ENCODE measurements around the gene MYO10.
A peak's percentile ranks its signal among the peaks of the same experiment; 100 is the strongest.

Gene MYO10

DNA sequence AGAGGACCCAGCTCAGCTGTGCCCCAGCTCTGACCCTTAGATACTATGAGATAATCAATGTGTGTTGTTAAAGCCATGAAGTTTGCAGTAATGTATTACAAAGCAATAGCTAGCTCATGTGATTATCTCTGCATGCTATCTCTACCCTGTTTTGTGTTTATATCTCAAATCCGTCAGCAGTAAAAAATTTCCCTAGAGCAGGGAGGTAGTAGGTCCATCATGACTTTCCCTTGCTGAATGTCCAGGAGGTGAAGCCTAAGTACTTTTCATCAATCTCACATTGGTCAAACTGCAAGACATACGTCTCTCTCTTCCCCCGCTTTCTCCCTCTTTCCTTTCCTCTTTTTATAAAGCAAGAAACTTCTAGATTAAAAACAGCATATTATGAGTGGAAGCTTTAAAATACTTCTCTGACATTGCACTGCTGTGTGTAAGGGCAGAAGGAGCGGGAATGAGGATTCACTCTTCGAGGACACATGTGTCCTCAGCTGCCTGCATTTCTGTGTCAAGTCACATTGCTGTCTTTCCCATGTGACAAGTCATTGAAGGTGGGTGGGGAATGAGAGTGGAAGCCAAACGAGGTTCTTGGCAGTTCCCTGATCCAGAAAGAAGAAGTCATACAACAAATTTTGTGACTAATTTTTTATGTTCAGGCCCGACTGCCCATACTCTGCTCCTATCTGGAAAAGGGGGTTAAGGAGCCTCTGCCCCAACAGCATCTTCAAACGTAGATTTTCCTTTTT is 226.2 kb downstream of the MYO10 start:
- no peak for DNase-seq (ENCODE audit: low read depth in 2 of 2)

- no peak for DNase-seq (ENCODE audit: low read depth in 2 of 2)
These were observed 228.3 kb downstream of the MYO10 start for GRCh38 chr5:16707869-16708192.

GRCh38 chr5:16707168-16707868 is 228.8 kb downstream of the MYO10 start:
- DNase-seq (ENCODE audit: low read depth in 2 of 2), result no peak

DNA sequence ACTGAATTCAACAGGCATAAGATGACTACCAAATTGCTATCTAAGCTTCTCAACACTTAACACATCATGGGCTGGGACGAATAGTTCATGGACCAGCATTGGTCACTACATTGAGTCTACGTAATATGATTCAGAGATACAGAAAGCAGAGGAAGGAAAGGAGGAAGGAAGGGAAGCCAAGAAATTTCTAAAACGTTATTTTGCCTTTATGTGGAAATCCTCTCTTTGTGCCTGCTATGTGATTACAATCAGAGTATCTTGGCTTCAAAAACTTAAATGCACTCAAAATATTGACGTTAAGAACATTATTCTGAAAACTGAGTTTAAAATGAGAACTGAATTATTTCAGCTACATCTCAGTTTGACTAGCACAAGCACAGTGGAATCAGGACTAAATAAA is 231.1 kb downstream of the MYO10 start:
- no peak for DNase-seq (ENCODE audit: low read depth in 2 of 2)

- DNase-seq (ENCODE audit: low read depth in 2 of 2), result no peak
These were observed 233.1 kb downstream of the MYO10 start for GRCh38 chr5:16702964-16703363.

DNA sequence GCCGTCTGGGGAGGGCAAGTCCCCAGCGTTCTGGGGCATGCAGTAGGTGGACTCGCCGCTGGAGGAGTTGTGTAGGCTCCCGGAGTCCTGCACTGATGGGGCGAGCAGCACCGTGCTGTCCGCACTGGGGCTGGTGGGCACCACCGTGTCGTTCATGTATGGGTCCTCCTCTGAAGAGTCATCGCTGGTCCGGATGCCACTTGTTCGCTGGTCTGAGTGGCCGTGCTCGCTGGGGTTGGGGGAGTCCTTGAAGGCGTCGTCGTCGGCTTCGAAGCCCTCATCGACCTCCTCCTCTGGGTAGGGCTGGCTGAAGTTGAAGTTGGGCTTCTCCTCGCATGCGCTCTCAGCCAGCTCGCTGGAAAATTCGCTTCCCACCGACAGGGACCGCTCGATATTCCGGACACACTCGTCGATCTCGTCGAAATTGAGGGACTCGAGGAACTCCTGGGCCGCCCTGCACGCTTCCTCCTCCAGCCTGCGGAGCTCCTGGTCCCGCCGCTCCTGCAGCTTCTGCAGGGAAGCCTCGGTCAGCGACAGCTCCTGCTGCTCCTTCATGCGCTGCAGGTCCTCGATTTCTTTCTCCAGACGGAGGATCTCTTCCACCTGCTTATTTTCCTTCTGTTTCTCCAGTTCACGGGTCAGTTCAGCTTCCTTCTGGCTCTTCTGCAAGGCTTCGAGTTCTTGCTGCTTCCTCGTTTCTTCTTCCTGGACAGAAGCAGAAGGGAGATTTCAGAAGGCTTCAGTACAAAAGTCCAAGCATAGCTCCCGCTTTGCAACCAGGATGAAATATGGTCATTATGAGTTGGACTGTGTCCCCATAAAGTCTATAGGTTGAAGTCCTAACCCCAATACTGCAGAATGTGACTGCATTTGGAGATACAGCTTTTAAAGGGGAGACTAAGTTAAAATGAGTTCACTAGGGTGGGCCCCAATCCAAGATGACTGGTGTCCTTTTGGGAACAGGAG is 234.7 kb downstream of the MYO10 start:
- DNase-seq (ENCODE audit: low read depth in 2 of 2), result no peak

DNA sequence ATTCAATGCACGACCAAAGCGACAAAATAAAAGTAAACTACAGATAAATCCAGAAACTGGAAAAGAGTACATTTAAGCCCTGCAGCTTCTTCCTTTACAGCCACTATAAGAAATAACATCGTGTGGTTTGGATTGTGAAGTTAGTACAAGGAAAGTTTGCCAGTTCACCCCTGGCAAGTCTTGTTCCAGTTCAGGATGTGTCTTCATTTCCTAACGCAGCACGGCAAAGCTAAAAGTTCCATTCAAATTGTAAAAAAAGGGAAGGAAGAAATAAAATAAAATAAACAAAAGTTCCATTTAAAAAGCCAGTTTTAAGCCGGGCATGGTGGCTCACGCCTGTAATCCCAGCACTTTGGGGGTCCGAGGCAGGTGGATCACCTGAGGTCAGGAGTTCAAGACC is 236.0 kb downstream of the MYO10 start:
- no peak for DNase-seq (ENCODE audit: low read depth in 2 of 2)

- DNase-seq (ENCODE audit: low read depth in 2 of 2), result no peak
These were observed 240.3 kb downstream of the MYO10 start for GRCh38 chr5:16695779-16696178.

DNA sequence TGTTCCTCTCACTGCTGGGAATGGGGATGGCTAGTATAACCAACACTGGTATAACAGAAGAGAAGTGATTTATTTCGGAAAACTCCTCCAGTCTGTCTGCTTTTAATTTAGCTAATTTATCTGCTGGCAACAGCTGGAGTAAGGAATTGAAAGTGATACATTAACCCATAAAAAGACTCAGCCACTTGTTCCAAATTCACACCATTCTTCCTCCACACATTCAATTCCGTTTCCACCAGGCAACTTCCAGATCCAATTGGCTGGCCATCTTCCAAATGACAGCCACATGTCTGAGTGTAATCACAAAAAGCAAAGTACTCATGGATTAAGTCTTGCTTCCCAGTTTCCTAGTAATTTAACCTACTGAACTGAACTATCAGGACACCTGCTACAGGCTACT is 242.2 kb downstream of the MYO10 start:
- DNase-seq (ENCODE audit: low read depth in 2 of 2), result no peak

DNA sequence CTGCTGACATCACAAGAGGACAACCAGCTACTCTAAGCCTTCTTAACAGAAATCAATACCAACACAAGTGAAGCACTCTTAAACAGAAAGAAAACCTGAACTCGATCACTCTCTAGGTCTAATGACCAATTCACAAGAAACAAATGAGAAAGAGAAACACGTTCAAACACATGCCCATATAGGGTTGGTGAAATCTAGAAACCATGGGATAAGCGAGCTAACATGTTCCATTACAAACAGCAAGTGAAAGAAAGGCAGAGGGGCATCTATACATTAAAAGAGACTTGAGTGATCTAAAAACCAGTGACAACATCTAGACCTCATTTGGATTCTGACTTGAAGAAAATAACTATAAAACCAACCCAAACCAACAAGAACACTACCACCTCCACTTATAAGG is 244.4 kb downstream of the MYO10 start:
- DNase-seq (ENCODE audit: low read depth in 2 of 2), result no peak

GRCh38 chr5:16690243-16690852 is 245.7 kb downstream of the MYO10 start:
- DNase-seq (ENCODE audit: low read depth in 2 of 2), result peak in 1 of 2 donors; percentile 11

- DNase-seq (ENCODE audit: low read depth in 2 of 2), result no peak
These were observed 248.2 kb downstream of the MYO10 start for GRCh38 chr5:16687898-16688297.

DNA sequence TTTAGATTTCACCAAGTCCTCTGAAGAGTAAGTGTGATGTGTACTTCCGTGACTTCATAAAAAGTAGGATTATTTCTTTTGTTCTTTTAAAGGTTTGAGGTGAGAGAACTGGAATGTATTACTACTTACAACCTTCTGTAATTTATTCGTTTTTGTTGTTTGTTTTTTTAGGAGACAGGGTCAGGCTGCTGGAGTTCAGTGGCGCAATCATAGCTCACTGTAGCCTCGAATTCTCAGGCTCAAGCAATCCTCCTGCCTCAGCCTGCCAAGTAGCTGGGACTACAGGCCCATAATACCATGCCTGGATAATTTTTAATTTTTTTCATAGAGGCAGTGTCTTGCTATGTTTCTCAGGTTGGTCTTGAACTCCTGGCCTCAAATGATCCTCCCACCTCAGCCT is 251.0 kb downstream of the MYO10 start:
- no peak for DNase-seq (ENCODE audit: low read depth in 2 of 2)

GRCh38 chr5:16681876-16682275 is 254.2 kb downstream of the MYO10 start:
- DNase-seq (ENCODE audit: low read depth in 2 of 2), result no peak

- no peak for DNase-seq (ENCODE audit: low read depth in 2 of 2)
These were observed 256.2 kb downstream of the MYO10 start for GRCh38 chr5:16679863-16680262.

GRCh38 chr5:16679190-16679589 is 256.9 kb downstream of the MYO10 start:
- DNase-seq (ENCODE audit: low read depth in 2 of 2), result no peak

DNA sequence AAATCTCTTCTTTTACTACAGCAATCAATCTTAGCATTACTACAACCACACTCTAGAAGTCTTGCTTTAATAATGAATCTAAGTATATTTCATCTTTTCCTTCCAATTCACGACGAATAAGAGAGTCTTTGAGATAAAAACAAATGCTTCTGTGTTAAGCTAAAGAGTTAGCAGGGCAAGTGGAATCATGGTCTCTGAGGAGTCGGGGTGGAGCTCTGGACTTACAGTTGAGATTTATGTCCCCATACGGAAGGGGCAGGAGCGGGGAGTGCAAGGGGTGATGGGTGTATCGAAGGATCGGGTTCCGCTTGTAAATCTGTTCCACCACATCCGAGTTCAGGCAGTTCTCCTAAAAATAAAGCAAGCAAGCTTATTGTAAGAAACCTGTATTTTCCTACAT is 260.3 kb downstream of the MYO10 start:
- DNase-seq (ENCODE audit: low read depth in 2 of 2), result no peak

- DNase-seq (ENCODE audit: low read depth in 2 of 2), result no peak
These were observed 261.3 kb downstream of the MYO10 start for GRCh38 chr5:16674750-16675149.

DNA sequence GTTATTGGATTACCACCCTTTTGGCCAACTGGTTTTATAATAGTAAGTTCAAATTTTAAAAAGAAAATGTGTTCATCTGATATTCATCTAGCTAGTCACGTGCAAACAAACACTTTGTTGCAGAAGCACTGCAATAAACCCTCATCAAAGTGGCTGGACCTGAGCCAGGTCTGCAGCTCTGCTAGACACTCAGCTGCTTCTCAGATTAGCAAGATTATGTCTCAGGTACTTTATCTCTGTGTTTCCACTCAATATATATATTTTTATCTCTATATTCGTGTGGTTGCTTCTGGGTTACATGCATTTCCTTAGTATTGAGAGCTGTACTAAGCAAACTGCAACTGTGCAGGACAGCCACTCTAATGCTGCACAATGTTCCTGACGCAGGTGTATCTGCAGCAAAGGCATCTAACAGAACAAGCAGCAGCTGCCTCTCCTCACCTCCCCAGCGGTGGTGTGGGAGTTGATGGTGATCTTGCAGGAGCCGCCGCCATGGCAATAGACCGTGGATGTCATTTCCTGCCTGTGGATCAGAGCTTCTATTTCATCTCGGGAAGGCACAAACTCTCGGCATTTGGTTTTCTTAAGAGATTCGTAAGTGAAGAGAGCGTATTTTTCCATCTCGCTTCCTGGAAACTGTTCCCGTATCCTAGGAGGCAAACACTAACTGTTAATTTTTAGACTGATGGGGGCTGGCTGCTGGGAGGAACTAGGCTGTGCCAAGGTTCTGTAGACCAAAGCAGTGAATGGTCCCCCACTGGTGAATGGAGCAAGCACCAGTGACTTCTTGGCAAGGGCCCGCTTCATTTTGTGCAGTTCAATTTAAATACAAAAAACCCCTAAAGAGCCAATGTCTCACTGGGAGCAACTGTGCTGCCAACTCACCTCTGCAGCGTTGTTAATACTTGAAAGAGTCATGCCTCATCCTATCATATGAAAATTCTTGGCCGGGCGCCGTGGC is 262.6 kb downstream of the MYO10 start:
- DNase-seq (ENCODE audit: low read depth in 2 of 2), result peak in 1 of 2 donors; percentile 9

- DNase-seq (ENCODE audit: low read depth in 2 of 2), result no peak
These were observed 264.9 kb downstream of the MYO10 start for GRCh38 chr5:16671208-16671607.

DNA sequence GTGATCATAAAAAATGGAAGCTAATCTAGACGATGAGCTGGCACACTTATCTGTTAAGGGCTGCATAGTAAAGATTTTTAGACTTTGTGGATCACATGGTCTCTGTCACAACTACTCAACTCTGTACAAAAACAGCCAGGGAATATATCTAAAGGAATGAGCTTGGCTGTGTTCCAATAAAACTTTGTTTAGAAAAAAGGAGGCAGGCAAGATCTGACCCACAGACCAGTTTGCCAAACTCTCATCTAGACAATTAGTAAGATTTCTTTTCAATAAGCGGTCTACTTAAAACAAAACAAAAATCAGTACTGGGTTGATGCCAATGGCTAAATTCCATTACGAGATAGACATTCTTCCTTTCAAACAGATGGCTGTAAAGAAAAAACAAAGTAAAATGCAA is 266.3 kb downstream of the MYO10 start:
- no peak for DNase-seq (ENCODE audit: low read depth in 2 of 2)
